GM19372 (cell line): ENCODE data around the gene ROBO2.

Experiments
- ATAC-seq: cut with Tn5 transposase; IDR thresholded peaks from one replicate; pipeline ENCODE4 v1.9.1; 2021; ENCODE audit warnings: mild to moderate bottlenecking, low read depth, moderate library complexity; ENCODE audit not compliant: unreplicated experiment

The ROBO2 gene

DNA sequence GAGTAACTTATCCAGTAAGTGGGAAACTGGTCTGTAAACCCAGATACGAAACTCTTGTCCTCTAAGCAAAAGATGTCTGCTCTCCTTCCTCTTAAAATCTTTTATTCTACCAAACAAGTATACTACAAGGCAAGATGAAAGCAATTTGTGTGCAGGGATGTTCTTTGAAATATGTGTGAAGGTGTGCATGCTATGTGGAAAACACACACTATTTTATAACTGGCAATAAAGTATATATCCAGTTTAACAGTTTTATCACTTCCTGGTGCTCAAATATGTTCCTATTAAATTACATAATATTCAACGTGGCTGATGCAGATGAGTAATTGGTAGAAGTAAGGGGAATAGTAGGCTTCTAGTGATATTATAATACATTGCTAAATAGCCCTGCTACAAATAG, 566.5 kb downstream of the ROBO2 start:
- ATAC-seq: no peak

- ATAC-seq: no peak
Measured at GRCh38 chr3:77618686-77619085, 578.8 kb downstream of the ROBO2 start.

GRCh38 chr3:77620009-77620408, 580.1 kb downstream of the ROBO2 start:
- ATAC-seq: no peak

- ATAC-seq: no peak
Measured at GRCh38 chr3:77623500-77623899, 583.6 kb downstream of the ROBO2 start.

- ATAC-seq: no peak
Measured at GRCh38 chr3:77626157-77626556, 586.3 kb downstream of the ROBO2 start.

GRCh38 chr3:77648214-77648613, 608.3 kb downstream of the ROBO2 start:
- no peak for ATAC-seq

DNA sequence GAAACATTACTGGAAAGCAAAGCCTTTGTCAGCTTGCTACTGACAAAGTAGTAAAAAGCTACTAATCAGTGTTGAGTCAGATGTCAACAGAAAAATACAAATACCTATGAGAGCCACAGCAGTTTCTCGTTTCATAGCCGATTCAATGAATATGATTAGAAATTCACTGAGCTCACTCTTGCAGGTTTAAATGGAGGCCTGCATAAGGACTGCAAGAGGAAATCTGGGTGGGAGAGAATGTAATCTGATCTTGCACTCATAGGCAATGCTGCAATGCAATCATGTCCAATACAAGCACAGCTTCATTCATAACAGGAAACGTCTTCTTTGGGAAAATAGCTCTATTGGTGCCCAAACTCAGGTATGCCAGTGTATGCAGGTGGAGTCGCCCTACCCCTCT, 608.8 kb downstream of the ROBO2 start:
- no peak for ATAC-seq

GRCh38 chr3:77652624-77653023, 612.7 kb downstream of the ROBO2 start:
- ATAC-seq: no peak

GRCh38 chr3:77655396-77655795, 615.5 kb downstream of the ROBO2 start:
- ATAC-seq: no peak

GRCh38 chr3:77660718-77661117, 620.8 kb downstream of the ROBO2 start:
- ATAC-seq: no peak

DNA sequence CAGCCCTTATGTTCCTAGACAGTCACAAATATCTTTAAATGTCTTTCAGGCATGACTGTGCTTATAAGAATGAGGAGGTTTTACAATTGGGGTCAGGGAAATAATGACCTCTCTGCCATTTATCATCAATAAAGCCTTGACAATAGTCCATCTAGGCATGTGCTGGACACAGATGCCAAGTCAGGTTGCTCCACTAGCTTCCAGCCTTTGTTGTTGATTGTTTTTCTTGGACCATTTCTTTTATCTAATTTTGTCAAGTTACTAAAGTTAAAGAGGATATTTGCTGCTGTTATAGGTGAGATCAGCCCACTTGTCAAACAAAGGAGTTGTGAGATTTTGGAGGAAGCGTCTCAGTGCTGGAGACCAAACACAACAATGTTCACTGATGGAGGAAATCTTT, 628.0 kb downstream of the ROBO2 start:
- ATAC-seq: no peak

DNA sequence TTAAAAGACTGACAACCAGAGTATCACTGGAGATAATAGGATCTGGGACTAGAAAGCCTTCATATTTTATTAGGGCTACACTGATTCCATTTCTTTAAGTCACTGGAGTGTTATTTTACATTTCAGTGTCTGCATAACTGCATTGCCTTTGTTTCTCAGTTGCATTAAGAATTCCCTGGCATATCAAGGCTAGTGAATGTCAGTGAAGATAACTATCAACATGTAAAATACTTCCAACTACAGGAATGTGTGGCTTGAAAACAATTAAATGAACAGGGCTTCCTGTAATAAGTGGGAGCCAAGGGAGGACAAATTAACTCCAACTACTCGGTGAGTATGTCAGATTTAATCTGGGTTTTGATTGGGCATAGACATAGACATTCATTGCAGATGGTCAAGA, 628.5 kb downstream of the ROBO2 start:
- no peak for ATAC-seq

DNA sequence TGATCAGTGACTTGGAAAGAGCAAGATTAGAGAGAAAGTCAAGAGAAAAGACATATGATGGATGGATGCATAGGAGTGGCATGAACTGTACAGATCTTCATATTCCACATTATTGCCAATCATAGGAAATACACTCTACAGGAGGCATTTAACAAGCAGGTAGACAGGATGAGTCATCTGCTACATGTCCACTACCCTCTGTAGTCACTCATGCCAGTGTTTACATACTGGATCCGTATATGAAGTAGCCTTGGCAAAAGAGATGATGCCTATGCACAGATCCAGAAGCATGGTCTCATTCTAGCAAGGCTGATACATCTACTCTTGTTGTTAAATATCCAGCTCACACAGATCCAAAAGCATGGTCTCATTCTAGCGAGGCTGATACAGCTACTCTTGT, 632.1 kb downstream of the ROBO2 start:
- no peak for ATAC-seq

DNA sequence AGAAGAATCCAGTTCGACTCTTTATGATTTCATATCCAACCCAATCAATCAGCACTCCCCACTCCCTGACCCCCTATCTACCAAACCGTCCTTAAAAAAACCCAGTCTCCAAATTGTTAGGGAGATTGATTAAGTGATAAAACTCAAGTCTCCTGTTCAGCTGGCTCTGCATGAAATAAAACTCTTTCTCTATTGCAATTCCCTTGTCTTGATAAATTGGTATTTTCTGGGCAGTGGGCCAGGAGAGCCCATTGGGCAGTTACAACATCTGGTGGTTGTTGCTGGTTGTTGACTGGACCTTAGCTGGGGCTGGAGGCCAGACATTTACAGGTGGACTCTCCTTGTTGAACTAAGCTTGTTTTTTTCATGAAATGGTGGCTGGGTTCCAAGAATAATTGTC, 642.3 kb downstream of the ROBO2 start:
- no peak for ATAC-seq

- no peak for ATAC-seq
Measured at GRCh38 chr3:77684115-77684514, 644.2 kb downstream of the ROBO2 start.

- ATAC-seq: no peak
Measured at GRCh38 chr3:77685713-77686112, 645.8 kb downstream of the ROBO2 start.

DNA sequence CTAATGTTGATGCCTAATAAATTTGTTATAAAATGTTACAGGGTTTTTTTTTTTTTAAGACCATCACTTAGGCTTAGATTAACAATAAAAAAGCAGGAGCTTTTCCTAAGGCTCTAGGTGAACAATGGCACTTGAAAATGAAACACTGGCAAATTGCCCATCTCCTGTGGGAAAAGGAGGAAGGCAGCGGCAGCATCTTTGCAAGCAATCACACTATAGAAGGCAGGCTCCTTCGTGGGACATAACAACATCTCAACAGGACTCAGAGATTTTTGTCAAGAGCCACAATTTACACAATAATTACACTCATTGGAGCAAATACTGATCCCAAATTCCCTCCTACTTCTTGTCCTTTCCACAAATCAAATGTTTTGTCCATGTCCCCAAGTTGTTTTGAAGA, 646.7 kb downstream of the ROBO2 start:
- ATAC-seq: no peak

GRCh38 chr3:77687545-77687944, 647.6 kb downstream of the ROBO2 start:
- no peak for ATAC-seq

- ATAC-seq: no peak
Measured at GRCh38 chr3:77690284-77690845, 650.5 kb downstream of the ROBO2 start.

DNA sequence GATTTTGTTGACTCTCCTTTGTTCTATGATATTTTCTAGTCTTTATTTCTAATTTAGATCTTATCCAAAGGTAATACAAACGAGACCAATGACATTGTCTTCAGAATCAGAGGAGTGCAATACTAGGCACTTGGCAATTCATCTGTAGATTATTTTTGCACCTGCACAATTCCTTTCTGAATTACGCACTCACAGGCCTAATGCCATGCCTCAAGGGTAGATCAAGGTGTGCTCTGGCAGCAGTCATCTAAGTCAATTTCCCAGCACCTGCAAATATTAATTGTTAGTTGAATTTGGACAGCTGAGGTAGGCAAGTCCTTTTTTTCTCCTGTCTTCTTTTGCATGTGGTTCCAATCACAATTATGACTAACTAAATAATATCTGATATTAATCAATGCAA, 653.2 kb downstream of the ROBO2 start:
- ATAC-seq: no peak

- no peak for ATAC-seq
Measured at GRCh38 chr3:77699125-77699691, 659.3 kb downstream of the ROBO2 start.
